Stomach (tissue), 4 donors: ENCODE measurements around the gene SDR9C7.

ENCODE experiments used
- CTCF ChIP-seq, 7 experiments: fragments of 450-650 bp in 4 of 7; fragments of 200-600 bp in 3 of 7; sonication (generic) in 3 of 7; IDR thresholded peaks; one replicate each; pipeline ENCODE4 v1.5.1; 2016 to 2019; ENCODE audit warnings: antibody characterized with exemption in 7 of 7, control low read depth in 2 of 7, mild to moderate bottlenecking in 1 of 7
- EP300 ChIP-seq: sonication (generic); formaldehyde crosslinking; IDR thresholded peaks from one replicate; pipeline ENCODE4 v1.6.1; 2017; ENCODE audit warnings: antibody characterized with exemption

GRCh38 chr12:56874821-56875220 lies 59.4 kb downstream of the SDR9C7 start:
- TF ChIP-seq EP300 (no peak), CTCF (IDR thresholded peaks at IDR 0.05) (no peak)
